AG04450 (cell line): ENCODE data around the gene MTMR12. TPM values are rescaled to one million over a fixed set of nuclear protein-coding genes. Genes with fewer than 3 reads are reported as not detected.

Experiments
- CTCF ChIA-PET: fragments of 300-600, 350-600 bp; formaldehyde crosslinking; extraction: SDS; loops from one replicate; lab custom pipeline; 2022; ENCODE audit warnings: antibody characterized with exemption, inconsistent platforms; lab: Charles Lee
- POLR2A ChIA-PET: fragments of 350-600 bp; formaldehyde crosslinking; extraction: SDS; loops from one replicate; lab custom pipeline; 2021; ENCODE audit warnings: antibody characterized with exemption, inconsistent platforms; lab: Yijun Ruan, JAX
- DNase-seq: peaks from one replicate; pipeline ENCODE4 v3.0.0-alpha.2; 2011; ENCODE audit warnings: low read depth, low spot score
- H3K27ac ChIP-seq: one replicate; pipeline ENCODE4 v1.5.1; 2012; ENCODE audit warnings: low read depth, low read length, control low read depth
- H3K27me3 ChIP-seq: one replicate; pipeline ENCODE4 v1.6.0; 2012; ENCODE audit warnings: low read length; ENCODE audit not compliant: control insufficient read depth, insufficient read depth
- H3K4me3 ChIP-seq: 2 replicates; pipeline ENCODE4 v1.5.1; 2011; ENCODE audit warnings: mild to moderate bottlenecking, low read depth, low read length, control low read depth
- H3K9me3 ChIP-seq: 2 replicates; pipeline ENCODE4 v1.5.1; 2012; ENCODE audit warnings: low read length; ENCODE audit not compliant: control insufficient read depth, insufficient read depth
- polyA plus RNA-seq: library from polyadenylated mRNA; depleted of rRNA; stranded (reverse); fragments of >200 nt; gene quantifications from 2 replicates; pipeline ENCODE4 v1.2.3, GENCODE V29; 2011; rRNA removed
- small RNA-seq: library from RNA; depleted of rRNA; stranded (forward); fragments of <200 nt; gene quantifications from one replicate; pipeline ENCODE3, GENCODE V24; 2012; ENCODE audit warnings: low read depth; ENCODE audit not compliant: insufficient read length
- TF ChIP-seq, protein P1 (sequence below): IDR thresholded peaks from 2 replicates; pipeline ENCODE4 v1.5.1; 2011; ENCODE audit warnings: low read depth, low read length, control low read depth, inconsistent platforms

Gene MTMR12
- polyA plus RNA-seq, 1 experiment: 20.8 TPM

GRCh38 chr5:32182463-32183063 is 130.2 kb downstream of the MTMR12 start:
- ChIA-PET POLR2A (no interaction called here), CTCF (no interaction called here)
- TF ChIP-seq, protein P1, sequence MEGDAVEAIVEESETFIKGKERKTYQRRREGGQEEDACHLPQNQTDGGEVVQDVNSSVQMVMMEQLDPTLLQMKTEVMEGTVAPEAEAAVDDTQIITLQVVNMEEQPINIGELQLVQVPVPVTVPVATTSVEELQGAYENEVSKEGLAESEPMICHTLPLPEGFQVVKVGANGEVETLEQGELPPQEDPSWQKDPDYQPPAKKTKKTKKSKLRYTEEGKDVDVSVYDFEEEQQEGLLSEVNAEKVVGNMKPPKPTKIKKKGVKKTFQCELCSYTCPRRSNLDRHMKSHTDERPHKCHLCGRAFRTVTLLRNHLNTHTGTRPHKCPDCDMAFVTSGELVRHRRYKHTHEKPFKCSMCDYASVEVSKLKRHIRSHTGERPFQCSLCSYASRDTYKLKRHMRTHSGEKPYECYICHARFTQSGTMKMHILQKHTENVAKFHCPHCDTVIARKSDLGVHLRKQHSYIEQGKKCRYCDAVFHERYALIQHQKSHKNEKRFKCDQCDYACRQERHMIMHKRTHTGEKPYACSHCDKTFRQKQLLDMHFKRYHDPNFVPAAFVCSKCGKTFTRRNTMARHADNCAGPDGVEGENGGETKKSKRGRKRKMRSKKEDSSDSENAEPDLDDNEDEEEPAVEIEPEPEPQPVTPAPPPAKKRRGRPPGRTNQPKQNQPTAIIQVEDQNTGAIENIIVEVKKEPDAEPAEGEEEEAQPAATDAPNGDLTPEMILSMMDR: no peak
- DNase-seq: no peak
- Histone ChIP-seq H3K4me3 (no peak overlapping the region), H3K9me3 (peaks cover 2% of the 10 kb centered on the region; the same call in 1 of the 2 replicates), H3K27me3 (no peaks in the 10 kb centered on the region), H3K27ac (no peak overlapping the region)

Small RNA genes within 50 kb of the gene (small RNA-seq; reads per million reads assigned to genes)
- 1.1 reads per million for gene RNU6-1079P
- not detected for gene RNU6-378P

Other genes with a start within 250 kb of the MTMR12 start
- gene GOLPH3, start 138.6 kb downstream of the MTMR12 start, polyA plus RNA-seq: 63.6 and 80.1 TPM in 2 replicates
- gene ZFR, start 131.8 kb upstream of the MTMR12 start, polyA plus RNA-seq: 63.0 and 72.9 TPM in 2 replicates